Measurements from ENCODE around the gene APP.
"Not testable (repeated sequence)": the region's sequence is repeated elsewhere in the genome, so short reads cannot be mapped to it uniquely, and the experiment has no call there.

The APP gene

GRCh38 chr21:26131554-26131953 lies 39.0 kb downstream of the APP start:
- peaks cover 45% of the 10 kb centered on the region for H3K36me3 ChIP-seq
- peak; percentile 30; the same call in 1 of the 2 replicates for TF ChIP-seq Cebpa-rat (IDR thresholded peaks at IDR 0.05)
- H3K9me3 ChIP-seq: no peaks in the 10 kb centered on the region
- no peak overlapping the region for H3K9ac ChIP-seq
- peaks cover 25% of the 10 kb centered on the region for H3K4me1 ChIP-seq
- H3K27ac ChIP-seq: no peak overlapping the region
- H3K4me2 ChIP-seq: no peak overlapping the region
- H3K4me3 ChIP-seq: no peak overlapping the region
- H4K20me1 ChIP-seq: peaks cover 100% of the 10 kb centered on the region
- H3K27me3 ChIP-seq: no peaks in the 10 kb centered on the region

DNA sequence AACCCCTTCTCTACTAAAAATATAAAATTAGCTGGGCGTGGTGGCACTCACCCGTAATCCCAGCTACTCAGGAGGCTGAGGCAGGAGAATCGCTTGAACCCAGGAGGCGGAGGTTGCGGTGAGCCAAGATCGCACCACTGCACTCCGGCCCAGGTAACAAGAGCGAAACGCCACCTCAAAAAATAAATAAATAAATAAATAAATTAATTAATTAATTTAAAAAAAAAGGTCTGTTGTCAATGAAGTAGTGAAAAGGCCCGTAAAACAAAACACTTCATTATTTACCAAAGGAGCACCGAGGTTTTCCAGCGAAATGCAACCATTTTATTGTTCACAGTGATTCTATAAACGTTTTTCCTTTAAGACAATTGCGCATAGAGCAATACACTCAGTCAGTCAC lies 39.5 kb downstream of the APP start:
- H3K36me3 ChIP-seq: peaks cover 45% of the 10 kb centered on the region
- H3K9me3 ChIP-seq, H3K27ac ChIP-seq, H3K9ac ChIP-seq, H3K27me3 ChIP-seq, H3K4me3 ChIP-seq: not testable (repeated sequence)
- H3K4me1 ChIP-seq: peaks cover 20% of the 10 kb centered on the region
- peak overlapping the region; percentile 18; the same call in 1 of the 2 replicates for H3K4me2 ChIP-seq
- peaks cover 100% of the 10 kb centered on the region for H4K20me1 ChIP-seq

- no peak overlapping the region for H3K9ac ChIP-seq
- H3K4me1 ChIP-seq: peaks cover 15% of the 10 kb centered on the region
- H3K4me3 ChIP-seq: no peak overlapping the region
- TF ChIP-seq Cebpa-rat (IDR thresholded peaks at IDR 0.05): no peak
- H3K4me2 ChIP-seq: peak overlapping the region; percentile 18; the same call in 1 of the 2 replicates
- no peak overlapping the region for H3K27ac ChIP-seq
- H3K36me3 ChIP-seq: peaks cover 43% of the 10 kb centered on the region
- H4K20me1 ChIP-seq: peaks cover 100% of the 10 kb centered on the region
- H3K27me3 ChIP-seq: no peaks in the 10 kb centered on the region
- no peaks in the 10 kb centered on the region for H3K9me3 ChIP-seq
Measured at GRCh38 chr21:26130249-26130881, 40.2 kb downstream of the APP start.

DNA sequence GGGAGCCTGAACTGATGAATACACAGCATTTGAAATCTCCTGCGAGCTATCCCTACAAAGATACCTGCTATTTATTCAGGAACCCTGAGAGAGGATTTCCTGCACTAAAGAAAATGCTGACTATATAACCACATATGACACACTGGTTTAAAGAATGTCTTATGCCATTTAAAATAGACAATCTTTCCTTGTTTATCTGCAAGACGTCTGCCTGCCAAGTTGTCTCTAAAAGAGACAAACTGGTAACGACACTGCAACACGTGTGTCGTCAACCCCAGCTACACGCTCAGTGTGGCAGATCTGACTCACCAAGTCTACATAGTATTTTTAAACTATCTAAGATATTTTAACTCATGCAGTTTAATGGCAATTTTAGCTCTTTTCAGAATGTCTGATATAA lies 42.7 kb downstream of the APP start:
- no peak overlapping the region for H3K4me2 ChIP-seq
- H3K9ac ChIP-seq: no peak overlapping the region
- peaks cover 15% of the 10 kb centered on the region for H3K4me1 ChIP-seq
- no peak for TF ChIP-seq Cebpa-rat (IDR thresholded peaks at IDR 0.05)
- H3K27me3 ChIP-seq: no peaks in the 10 kb centered on the region
- peaks cover 40% of the 10 kb centered on the region for H3K36me3 ChIP-seq
- H3K27ac ChIP-seq: no peak overlapping the region
- H3K9me3 ChIP-seq: no peaks in the 10 kb centered on the region
- H3K4me3 ChIP-seq: no peak overlapping the region
- peaks cover 100% of the 10 kb centered on the region for H4K20me1 ChIP-seq

DNA sequence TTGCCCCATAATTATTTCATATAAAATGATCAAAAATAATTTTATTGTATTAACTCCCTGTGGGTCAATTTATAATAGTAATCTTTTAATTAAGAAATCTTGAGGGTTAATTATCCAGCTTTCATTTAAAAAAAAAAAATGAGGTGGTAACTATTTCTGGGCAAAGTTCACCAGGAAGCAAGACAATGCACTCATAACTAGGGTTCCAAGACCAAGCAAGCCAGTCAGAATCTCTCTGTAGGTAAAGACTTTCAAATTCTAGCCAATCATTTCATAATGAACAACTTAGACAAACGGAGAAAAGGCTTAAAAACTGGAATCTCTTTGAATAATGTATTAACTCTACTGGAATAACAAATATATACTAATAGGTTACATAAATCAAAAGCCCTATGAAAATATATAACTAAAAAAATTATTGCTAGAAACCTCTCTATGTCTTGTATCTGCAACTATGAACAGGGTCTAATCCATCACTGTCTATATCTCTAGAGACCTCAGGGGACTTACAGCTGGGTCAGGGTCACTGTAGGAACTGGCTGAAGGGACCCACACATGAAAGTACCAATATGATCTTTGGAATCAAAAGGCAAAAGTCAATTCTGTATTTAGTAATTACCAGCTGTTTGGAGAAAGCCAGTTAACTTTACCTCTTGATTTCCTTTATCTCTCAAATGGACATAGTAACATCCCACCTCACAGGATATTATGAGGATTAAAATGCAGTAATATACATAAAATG lies 43.3 kb downstream of the APP start:
- Histone ChIP-seq H4K20me1 (peaks cover 99% of the 10 kb centered on the region), H3K27ac (no peak overlapping the region), H3K9me3 (no peaks in the 10 kb centered on the region), H3K27me3 (no peaks in the 10 kb centered on the region), H3K4me2 (no peak overlapping the region), H3K4me3 (no peak overlapping the region), H3K9ac (no peak overlapping the region), H3K36me3 (peaks cover 42% of the 10 kb centered on the region), H3K4me1 (peaks cover 15% of the 10 kb centered on the region)
- TF ChIP-seq Cebpa-rat (IDR thresholded peaks at IDR 0.05): no peak

DNA sequence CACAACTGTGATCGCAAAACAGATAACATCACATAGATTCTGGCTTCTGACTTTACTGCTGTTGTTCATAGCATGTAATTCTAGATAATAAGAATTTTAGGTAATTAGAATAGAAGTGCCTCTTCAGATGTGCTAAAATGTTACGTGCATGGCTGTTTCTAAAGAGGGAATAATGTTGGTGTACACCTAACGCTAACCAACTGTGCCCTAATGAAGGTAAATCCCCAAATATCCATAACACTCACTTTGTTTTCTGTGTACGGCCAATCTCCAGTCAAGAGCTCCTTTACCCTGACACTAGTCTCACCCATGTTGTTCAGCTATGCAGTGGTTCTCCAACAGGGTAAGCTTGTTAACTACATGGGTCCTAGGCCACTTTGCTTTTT lies 44.4 kb downstream of the APP start:
- peaks cover 99% of the 10 kb centered on the region for H4K20me1 ChIP-seq
- no peak overlapping the region for H3K4me3 ChIP-seq
- H3K27me3 ChIP-seq: no peaks in the 10 kb centered on the region
- peaks cover 50% of the 10 kb centered on the region for H3K36me3 ChIP-seq
- H3K4me1 ChIP-seq: peaks cover 15% of the 10 kb centered on the region
- no peak overlapping the region for H3K27ac ChIP-seq
- H3K4me2 ChIP-seq: no peak overlapping the region
- no peak overlapping the region for H3K9ac ChIP-seq
- no peak for TF ChIP-seq Cebpa-rat (IDR thresholded peaks at IDR 0.05)
- no peaks in the 10 kb centered on the region for H3K9me3 ChIP-seq

- Histone ChIP-seq H3K9ac (no peak overlapping the region), H3K27me3 (no peaks in the 10 kb centered on the region), H3K4me3 (no peak overlapping the region), H3K4me2 (no peak overlapping the region), H3K27ac (no peak overlapping the region), H3K4me1 (peaks cover 10% of the 10 kb centered on the region), H3K9me3 (no peaks in the 10 kb centered on the region), H4K20me1 (peaks cover 99% of the 10 kb centered on the region), H3K36me3 (peaks cover 49% of the 10 kb centered on the region)
- TF ChIP-seq Cebpa-rat (IDR thresholded peaks at IDR 0.05): no peak
Measured at GRCh38 chr21:26125433-26126167, 45.0 kb downstream of the APP start.

- no peak overlapping the region for H3K9ac ChIP-seq
- no peak overlapping the region for H3K4me3 ChIP-seq
- H3K27ac ChIP-seq: no peak overlapping the region
- no peak for TF ChIP-seq Cebpa-rat (IDR thresholded peaks at IDR 0.05)
- no peaks in the 10 kb centered on the region for H3K9me3 ChIP-seq
- H4K20me1 ChIP-seq: peaks cover 99% of the 10 kb centered on the region
- no peak overlapping the region for H3K4me2 ChIP-seq
- 0 out of 2 replicates have a peak, but pooled peaks cover 5% of the 10 kb centered on the region for H3K4me1 ChIP-seq
- H3K36me3 ChIP-seq: peaks cover 42% of the 10 kb centered on the region
- no peaks in the 10 kb centered on the region for H3K27me3 ChIP-seq
Measured at GRCh38 chr21:26124896-26125295, 45.7 kb downstream of the APP start.

GRCh38 chr21:26124421-26124833 lies 46.1 kb downstream of the APP start:
- H3K27me3 ChIP-seq: no peaks in the 10 kb centered on the region
- H3K4me1 ChIP-seq: 0 out of 2 replicates have a peak, but pooled peaks cover 4% of the 10 kb centered on the region
- no peak overlapping the region for H3K4me3 ChIP-seq
- no peak overlapping the region for H3K27ac ChIP-seq
- H3K4me2 ChIP-seq: no peak overlapping the region
- H4K20me1 ChIP-seq: peaks cover 99% of the 10 kb centered on the region
- no peak overlapping the region for H3K9ac ChIP-seq
- H3K9me3 ChIP-seq: no peaks in the 10 kb centered on the region
- TF ChIP-seq Cebpa-rat (IDR thresholded peaks at IDR 0.05): no peak
- peaks cover 38% of the 10 kb centered on the region for H3K36me3 ChIP-seq

GRCh38 chr21:26123012-26123411 lies 47.6 kb downstream of the APP start:
- no peak for TF ChIP-seq Cebpa-rat (IDR thresholded peaks at IDR 0.05)

More at GRCh38 chr21:26123012-26123411, 47.6 kb downstream of the APP start:
- Histone ChIP-seq H3K27me3 (no peaks in the 10 kb centered on the region), H3K9ac (no peak overlapping the region), H3K27ac (no peak overlapping the region), H3K36me3 (peaks cover 32% of the 10 kb centered on the region), H4K20me1 (peaks cover 99% of the 10 kb centered on the region), H3K4me1 (no peaks in the 10 kb centered on the region), H3K9me3 (no peaks in the 10 kb centered on the region), H3K4me2 (no peak overlapping the region), H3K4me3 (no peak overlapping the region)
